ENCODE data around the gene SMIM35. TPM values are rescaled to one million over a fixed set of nuclear protein-coding genes. Genes with fewer than 3 reads are reported as not detected.

SMIM35 gene
- total and polyA plus RNA-seq, 2 of the 4 experiments (the other 2 are of a cell fraction), result not detected

DNA sequence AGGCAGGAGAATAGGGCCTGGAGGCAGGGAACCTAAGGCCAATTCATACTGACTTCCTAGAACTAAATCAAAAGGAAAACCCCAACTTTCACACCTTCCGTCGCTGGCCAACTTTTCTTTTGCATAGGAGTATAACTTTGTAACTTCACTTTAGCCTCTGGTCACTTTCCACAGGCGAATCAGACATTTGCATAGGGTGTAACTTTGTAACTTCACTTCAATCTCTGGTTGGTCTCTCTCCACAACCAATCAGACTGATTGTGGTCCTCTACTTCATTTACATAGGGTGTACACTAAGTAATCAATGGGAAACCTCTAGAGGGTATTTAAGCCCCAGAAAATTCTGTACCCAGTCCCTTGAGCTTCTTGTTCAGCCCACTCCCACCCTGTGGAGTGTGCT lies 21.4 kb downstream of the SMIM35 start:
- Histone ChIP-seq H4K8ac (ENCODE audit: low read depth in 2 of 2, low read length in 2 of 2) (no peak overlapping the region), H3K4me1 (ENCODE audit: control insufficient read depth, insufficient read depth, low read length) (no peaks in the 10 kb centered on the region), H2AFZ (replicated peaks; ENCODE audit: low read length, poor library complexity) (no peak overlapping the region), H2BK15ac (ENCODE audit: low read depth, low read length) (no peak overlapping the region), H3K9ac (ENCODE audit: low read depth, low read length) (no peak overlapping the region), H2AK5ac (ENCODE audit: low read depth, low read length) (no peak overlapping the region), H3K79me1 (ENCODE audit: low read depth in 1 of 2, low read length in 2 of 2) (no peaks in the 10 kb centered on the region), H3K14ac (replicated peaks; ENCODE audit: low read depth, low read length) (no peak overlapping the region), H3K27ac (ENCODE audit: insufficient read depth, low read length) (no peak overlapping the region), H3K18ac (ENCODE audit: low read depth, low read length) (no peak overlapping the region), H3K23ac (ENCODE audit: low read depth, low read length) (no peak overlapping the region), H2BK20ac (ENCODE audit: low read depth, low read length) (no peak overlapping the region), H2AK9ac (replicated peaks; ENCODE audit: low read depth, low read length, poor library complexity) (no peak overlapping the region), H3K4me3 (ENCODE audit: insufficient read depth, low read depth, low read length) (no peak overlapping the region), H3K27me3 (ENCODE audit: control insufficient read depth, insufficient read depth, low read length) (no peaks in the 10 kb centered on the region), H3K4ac (ENCODE audit: low read depth, low read length) (no peak overlapping the region), H3K56ac (ENCODE audit: extremely low read depth, insufficient read depth, low read length) (no peak overlapping the region), H3K36me3 (ENCODE audit: control insufficient read depth, insufficient read depth, low read length) (no peaks in the 10 kb centered on the region), H2BK5ac (ENCODE audit: low read depth, low read length, poor library complexity, severe bottlenecking) (no peak overlapping the region), H4K5ac (ENCODE audit: low read depth, low read length) (no peak overlapping the region), H3K4me2 (ENCODE audit: low read depth, low read length) (no peak overlapping the region), H3K9me1 (ENCODE audit: insufficient read depth, low read length) (no peaks in the 10 kb centered on the region), H2BK120ac (ENCODE audit: low read depth, low read length) (no peak overlapping the region), H3K9me3 (ENCODE audit: control insufficient read depth, insufficient read depth, low read length) (no peaks in the 10 kb centered on the region), H4K91ac (ENCODE audit: insufficient read depth, low read depth, low read length) (no peak overlapping the region), H4K20me1 (ENCODE audit: insufficient read depth, low read length) (no peaks in the 10 kb centered on the region)
- ChIA-PET CTCF (no interaction called here), POLR2A (ENCODE audit: unreplicated experiment) (no interaction called here)
- in situ Hi-C loops (cut with MboI; ENCODE audit: low sequenced_read_pairs), result no loop called here
- 90% methylated on average over 2 of the region's 3 CpGs; no CpG with 5 or more reads in 1 of the 2 experiments for WGBS, 2 experiments (ENCODE audit: extremely low coverage in 2 of 2, insufficient read length in 1 of 2)
- intact Hi-C loops (cut with micrococcal nuclease), result no loop called here
- DNase-seq (no peak), ATAC-seq (ENCODE audit: low read depth) (no peak)
- BruUV-seq (replicated peaks), result no TSS peak
- dilution Hi-C loops (cut with HindIII; ENCODE audit: low sequenced_read_pairs, unreplicated experiment), result no loop called here
- TF ChIP-seq CHD1 (IDR thresholded peaks at IDR 0.05; ENCODE audit: low read depth, low read length), result no peak
- TF ChIP-seq MXI1 (IDR thresholded peaks at IDR 0.05; ENCODE audit: borderline replicate concordance, low read depth, low read length), result no peak
- no peak for TF ChIP-seq POLR2A (IDR thresholded peaks at IDR 0.05; ENCODE audit: low read depth, low read length)
- no peak for TF ChIP-seq RAD21 (IDR thresholded peaks at IDR 0.05; ENCODE audit: low read length)
- TF ChIP-seq MAZ (IDR thresholded peaks at IDR 0.05; ENCODE audit: borderline replicate concordance, low read depth, low read length), result no peak
- TF ChIP-seq CTCF (conservative IDR thresholded peaks at IDR 0.05; ENCODE audit: low read depth, low read length), result no peak
- no peak for TF ChIP-seq FOS (IDR thresholded peaks at IDR 0.05; ENCODE audit: low read depth, low read length)
- TF ChIP-seq RFX5 (IDR thresholded peaks at IDR 0.05; ENCODE audit: low read depth, low read length), result no peak
- no peak for TF ChIP-seq SMC3 (IDR thresholded peaks at IDR 0.05; ENCODE audit: low read depth, low read length)
